T47D (cell line): ENCODE results near the gene ARL3.
"Not testable (repeated sequence)": the region's sequence is repeated elsewhere in the genome, so short reads cannot be mapped to it uniquely, and the experiment has no call there.

Experiments
- DNase-seq, 2 experiments: peaks; one replicate each; pipeline versions ENCODE4 v3.0.0 to v3.0.0-alpha.2; 2011 to 2012; ENCODE audit warnings: low read depth in 1 of 2, low spot score in 1 of 2
- JUND ChIP-seq: IDR thresholded peaks from 2 replicates; pipeline ENCODE4 v1.6.1; 2012; ENCODE audit warnings: low read depth
- in situ Hi-C: cut with HindIII; loops from 2 replicates; pipeline ENCODE4 v1.10.0; 2016; ENCODE audit warnings: low sequenced_read_pairs, low pct_unique_long_range_greater_than_20kb

The ARL3 gene

GRCh38 chr10:102745157-102745556, 31.0 kb upstream of the ARL3 start:
- TF ChIP-seq JUND = no peak
- in situ Hi-C loops = no loop called here
- DNase-seq = no peak

DNA sequence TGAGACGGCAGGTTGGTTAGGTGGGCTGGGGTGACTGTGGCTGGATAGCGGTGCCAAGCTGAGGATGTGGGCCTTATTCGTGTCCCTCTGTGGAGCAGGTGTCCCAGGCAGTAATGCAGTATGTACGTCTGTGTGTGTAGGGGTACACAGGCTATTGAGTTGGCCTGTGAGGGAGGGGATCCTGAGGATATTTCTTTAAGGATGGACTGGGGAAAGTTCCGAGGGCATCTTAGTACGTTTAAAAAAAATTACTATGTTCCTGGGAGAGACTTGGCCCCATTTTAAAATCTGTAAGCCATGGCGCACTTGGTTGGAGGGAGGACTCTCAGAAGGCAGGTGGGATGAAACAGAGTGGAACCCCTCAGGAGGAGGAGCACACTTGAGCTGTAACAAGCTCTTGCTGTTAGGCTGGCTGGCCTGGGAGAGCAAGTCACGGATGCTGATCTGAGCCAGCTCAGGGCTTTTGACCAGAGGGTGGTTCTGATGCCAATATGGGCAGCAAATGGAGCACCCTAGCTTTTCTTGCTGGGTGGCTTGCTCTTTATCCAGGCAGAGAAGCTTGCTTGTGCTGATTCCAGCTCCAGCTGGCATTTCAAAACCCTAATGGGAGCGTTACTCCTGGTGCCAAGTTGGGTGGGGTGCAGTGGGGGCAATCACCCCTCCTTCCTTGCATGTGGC, 30.3 kb upstream of the ARL3 start:
- in situ Hi-C loops = no loop called here
- peak in 1 of 2 experiments; percentile 68 for DNase-seq
- TF ChIP-seq JUND = no peak

DNA sequence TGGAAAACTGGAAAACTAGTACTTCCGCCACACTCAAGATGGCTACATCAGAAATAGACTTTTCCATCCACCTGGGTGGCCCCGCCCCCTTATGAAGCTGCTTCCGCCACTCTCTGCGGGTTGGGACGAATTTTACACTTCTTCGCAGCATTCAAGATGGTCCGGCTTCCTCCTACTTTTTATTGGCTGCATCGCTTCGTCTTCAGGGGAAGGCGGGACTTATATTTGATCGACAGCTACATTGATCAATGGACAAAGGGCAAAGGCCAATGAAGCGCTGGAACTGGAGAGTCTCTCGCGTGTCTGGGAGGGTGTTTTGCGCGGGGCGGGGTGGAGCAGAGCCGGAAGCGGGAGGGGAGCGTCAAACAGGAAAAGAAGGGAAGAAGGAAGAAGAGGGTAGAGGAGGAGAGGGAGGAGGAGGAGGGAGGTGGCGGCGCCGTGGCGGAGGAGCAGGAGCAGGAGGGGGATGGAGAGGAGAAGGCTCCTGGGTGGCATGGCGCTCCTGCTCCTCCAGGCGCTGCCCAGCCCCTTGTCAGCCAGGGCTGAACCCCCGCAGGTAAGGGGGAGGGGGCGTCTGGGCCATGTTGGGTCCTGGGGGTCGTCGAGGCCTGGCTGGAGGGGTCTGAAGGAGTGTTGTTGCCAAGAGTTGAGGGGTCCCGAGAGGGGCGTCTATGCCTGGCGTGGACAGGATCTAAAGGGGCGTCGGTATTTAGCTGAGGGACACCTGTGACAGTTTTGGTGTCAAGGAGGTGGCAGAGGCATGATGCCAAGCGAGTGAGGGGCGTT, 29.6 kb upstream of the ARL3 start, which contains the start of gene WBP1L:
Gene WBP1L (plus strand): TSS at position 361 of the 786 bp plus-strand sequence. CDS start 106 bp downstream, at position 467.
- in situ Hi-C loops = no loop called here
- DNase-seq = peak; percentile 92 to 100
- TF ChIP-seq JUND = no peak

GRCh38 chr10:102743078-102743587, 28.9 kb upstream of the ARL3 start:
- in situ Hi-C loops = no loop called here
- DNase-seq = no peak
- no peak for TF ChIP-seq JUND

DNA sequence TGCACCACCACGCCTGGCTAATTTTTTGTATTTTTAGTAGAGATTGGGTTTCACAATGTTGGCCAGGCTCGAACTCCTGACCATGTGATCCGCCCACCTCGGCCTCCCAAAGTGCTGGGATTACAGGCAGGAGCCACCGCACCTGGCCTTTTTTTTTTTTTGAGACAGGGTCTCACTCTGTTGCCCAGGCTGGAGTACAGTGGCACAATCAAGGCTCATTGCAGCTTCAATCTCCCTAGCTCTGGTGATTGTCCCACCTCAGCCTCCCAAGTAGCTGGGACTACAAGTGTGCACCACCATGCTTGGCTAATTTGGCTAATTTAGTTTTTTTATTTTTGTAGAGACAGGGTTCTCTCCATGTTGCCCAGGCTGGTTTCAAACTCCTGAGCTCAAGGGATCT, 28.1 kb upstream of the ARL3 start:
- in situ Hi-C loops, DNase-seq: not testable (repeated sequence)

- TF ChIP-seq JUND = no peak
- in situ Hi-C loops = no loop called here
- DNase-seq = no peak
Measured at GRCh38 chr10:102741726-102742237, 27.6 kb upstream of the ARL3 start.

- no peak for DNase-seq
- peak; percentile 25; the same call in 1 of the 2 replicates for TF ChIP-seq JUND
- in situ Hi-C loops = no loop called here
Measured at GRCh38 chr10:102740229-102740628, 26.0 kb upstream of the ARL3 start.

GRCh38 chr10:102738692-102739121, 24.5 kb upstream of the ARL3 start:
- no peak for DNase-seq
- TF ChIP-seq JUND = no peak
- in situ Hi-C loops = no loop called here

- no peak for TF ChIP-seq JUND
- in situ Hi-C loops = no loop called here
- DNase-seq = peak in 1 of 2 experiments; percentile 74
Measured at GRCh38 chr10:102735065-102735562, 20.9 kb upstream of the ARL3 start.

DNA sequence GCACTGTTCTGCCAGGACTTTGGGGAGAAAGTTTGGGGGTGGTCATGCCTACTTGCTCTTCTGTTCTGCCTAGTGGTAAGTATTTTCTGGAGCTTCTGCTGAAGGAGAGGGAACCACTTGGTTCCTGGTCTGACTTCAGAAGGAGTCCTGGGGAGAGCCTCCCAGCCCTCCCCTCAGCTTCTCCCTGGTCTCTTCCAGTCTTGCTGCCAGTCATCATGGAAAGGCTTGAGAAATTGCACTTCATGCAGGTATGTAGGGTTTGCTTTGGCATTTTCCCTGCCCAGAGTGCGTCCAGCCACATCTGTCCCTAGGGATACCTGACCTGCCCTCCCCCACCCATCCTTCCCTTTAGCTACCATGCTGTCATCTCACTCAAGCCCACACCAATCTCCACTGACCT, 18.5 kb upstream of the ARL3 start:
- no peak for TF ChIP-seq JUND
- in situ Hi-C loops = no loop called here
- no peak for DNase-seq

GRCh38 chr10:102731222-102731800, 17.1 kb upstream of the ARL3 start:
- in situ Hi-C loops = no loop called here
- DNase-seq = no peak
- no peak for TF ChIP-seq JUND
